HEK293 (cell line): Measurements from ENCODE around the gene AMER1.

ENCODE experiments used
- CTCF ChIA-PET: fragments of 350-600 bp; formaldehyde crosslinking; extraction: SDS; loops from one replicate; lab custom pipeline; 2021; ENCODE audit warnings: antibody characterized with exemption; lab: Yijun Ruan, JAX
- POLR2A ChIA-PET: fragments of 300-600 bp; formaldehyde crosslinking; extraction: SDS; loops from one replicate; lab custom pipeline; 2020; ENCODE audit warnings: antibody characterized with exemption, inconsistent platforms; lab: Yijun Ruan, JAX
- H3K27ac ChIP-seq: fragments of 200-500 bp; sonication (Bioruptor generic); 2 replicates; pipeline ENCODE4 v1.5.1; 2014; ENCODE audit warnings: low read depth, low read length, control low read depth, inconsistent platforms; ENCODE audit errors: extremely low read depth
- H3K36me3 ChIP-seq, 2 experiments: fragments of 200-500 bp in 1 of 2; sonication (Bioruptor generic) in 1 of 2; 1 replicate in 1 of 2; 2 replicates in 1 of 2; pipeline ENCODE4 v1.5.1; 2014 to 2017; ENCODE audit warnings: inconsistent platforms in 2 of 2, low read length in 2 of 2; ENCODE audit not compliant: control insufficient read depth in 2 of 2, insufficient read depth in 1 of 2
- H3K4me1 ChIP-seq: fragments of 200-500 bp; sonication (Bioruptor generic); 2 replicates; pipeline ENCODE4 v1.5.1; 2014; ENCODE audit warnings: mild to moderate bottlenecking, low read length, inconsistent platforms; ENCODE audit not compliant: control insufficient read depth, insufficient read depth
- H3K4me3 ChIP-seq: 2 replicates; pipeline ENCODE4 v1.5.1; 2011; ENCODE audit warnings: low read depth, mild to moderate bottlenecking, control low read depth, low read length, moderate library complexity
- H3K9me3 ChIP-seq: fragments of 200-500 bp; sonication (Bioruptor generic); 2 replicates; pipeline ENCODE4 v1.5.1; 2014; ENCODE audit warnings: low read depth, low read length, inconsistent platforms; ENCODE audit not compliant: control insufficient read depth, insufficient read depth
- GLIS1 ChIP-seq: fragments of 450-650 bp; formaldehyde crosslinking; IDR thresholded peaks from 2 replicates; pipeline ENCODE4 v1.5.1; 2016; ENCODE audit warnings: missing biosample characterization, missing genetic modification characterization
- HOXA7 ChIP-seq: sonication (generic); formaldehyde crosslinking; IDR thresholded peaks from 2 replicates; pipeline ENCODE4 v1.8.1; 2022; ENCODE audit warnings: missing genetic modification reagents, borderline replicate concordance
- KLF8 ChIP-seq: fragments of 450-650 bp; formaldehyde crosslinking; IDR thresholded peaks from 2 replicates; pipeline ENCODE4 v1.5.1; 2016; ENCODE audit warnings: missing biosample characterization, missing genetic modification characterization
- SALL2 ChIP-seq: fragments of 450-650 bp; formaldehyde crosslinking; IDR thresholded peaks from 2 replicates; pipeline ENCODE4 v1.5.0; 2017; ENCODE audit warnings: missing biosample characterization, mild to moderate bottlenecking, missing genetic modification characterization, borderline replicate concordance
- SCRT1 ChIP-seq: fragments of 450-650 bp; formaldehyde crosslinking; IDR thresholded peaks from 2 replicates; pipeline ENCODE4 v1.5.1; 2016; ENCODE audit warnings: missing biosample characterization, missing genetic modification characterization, borderline replicate concordance
- SCRT2 ChIP-seq: fragments of 450-650 bp; formaldehyde crosslinking; IDR thresholded peaks from 2 replicates; pipeline ENCODE4 v1.5.1; 2016; ENCODE audit warnings: missing biosample characterization, missing genetic modification characterization
- YY1 ChIP-seq: fragments of 450-650 bp; formaldehyde crosslinking; IDR thresholded peaks from 2 replicates; pipeline ENCODE4 v1.5.1; 2018; ENCODE audit warnings: missing biosample characterization, missing genetic modification characterization
- ZBTB1 ChIP-seq: fragments of 450-650 bp; formaldehyde crosslinking; IDR thresholded peaks from 2 replicates; pipeline ENCODE4 v1.5.1; 2016; ENCODE audit warnings: missing biosample characterization, missing genetic modification characterization
- ZNF16 ChIP-seq: fragments of 450-650 bp; formaldehyde crosslinking; IDR thresholded peaks from 2 replicates; pipeline ENCODE4 v1.5.1; 2016; ENCODE audit warnings: low read depth, missing biosample characterization, missing genetic modification characterization
- ZNF174 ChIP-seq: fragments of 450-650 bp; formaldehyde crosslinking; IDR thresholded peaks from 2 replicates; pipeline ENCODE4 v1.5.0; 2017; ENCODE audit warnings: missing biosample characterization, mild to moderate bottlenecking, missing genetic modification characterization
- ZNF211 ChIP-seq: fragments of 450-650 bp; formaldehyde crosslinking; IDR thresholded peaks from 2 replicates; pipeline ENCODE4 v1.5.1; 2016; ENCODE audit warnings: low read depth, missing biosample characterization, missing genetic modification characterization
- ZNF501 ChIP-seq: fragments of 450-650 bp; formaldehyde crosslinking; IDR thresholded peaks from 2 replicates; pipeline ENCODE4 v1.5.1; 2016; ENCODE audit warnings: missing biosample characterization, missing genetic modification characterization
- ZNF571 ChIP-seq: fragments of 450-650 bp; formaldehyde crosslinking; IDR thresholded peaks from 2 replicates; pipeline ENCODE4 v1.5.0; 2017; ENCODE audit warnings: missing biosample characterization, missing genetic modification characterization
- ZNF664 ChIP-seq: fragments of 450-650 bp; formaldehyde crosslinking; IDR thresholded peaks from 2 replicates; pipeline ENCODE4 v1.5.1; 2016; ENCODE audit warnings: missing biosample characterization, missing genetic modification characterization
- ZXDB ChIP-seq: fragments of 450-650 bp; formaldehyde crosslinking; IDR thresholded peaks from 2 replicates; pipeline ENCODE4 v1.5.1; 2016; ENCODE audit warnings: missing biosample characterization, missing genetic modification characterization
- TF ChIP-seq, protein P1 (sequence below): fragments of 450-650 bp; formaldehyde crosslinking; conservative IDR thresholded peaks from 2 replicates; pipeline ENCODE4 v1.5.1; 2016; ENCODE audit warnings: low read depth, missing biosample characterization, missing genetic modification characterization
- TF ChIP-seq, protein P2 (sequence below): fragments of 450-650 bp; formaldehyde crosslinking; IDR thresholded peaks from 2 replicates; pipeline ENCODE4 v1.5.1; 2016; ENCODE audit warnings: missing biosample characterization, missing genetic modification characterization, low read depth
- TF ChIP-seq, protein P3 (sequence below): fragments of 450-650 bp; formaldehyde crosslinking; IDR thresholded peaks from 2 replicates; pipeline ENCODE4 v1.5.1; 2016; ENCODE audit warnings: missing biosample characterization, missing genetic modification characterization

The AMER1 gene

DNA sequence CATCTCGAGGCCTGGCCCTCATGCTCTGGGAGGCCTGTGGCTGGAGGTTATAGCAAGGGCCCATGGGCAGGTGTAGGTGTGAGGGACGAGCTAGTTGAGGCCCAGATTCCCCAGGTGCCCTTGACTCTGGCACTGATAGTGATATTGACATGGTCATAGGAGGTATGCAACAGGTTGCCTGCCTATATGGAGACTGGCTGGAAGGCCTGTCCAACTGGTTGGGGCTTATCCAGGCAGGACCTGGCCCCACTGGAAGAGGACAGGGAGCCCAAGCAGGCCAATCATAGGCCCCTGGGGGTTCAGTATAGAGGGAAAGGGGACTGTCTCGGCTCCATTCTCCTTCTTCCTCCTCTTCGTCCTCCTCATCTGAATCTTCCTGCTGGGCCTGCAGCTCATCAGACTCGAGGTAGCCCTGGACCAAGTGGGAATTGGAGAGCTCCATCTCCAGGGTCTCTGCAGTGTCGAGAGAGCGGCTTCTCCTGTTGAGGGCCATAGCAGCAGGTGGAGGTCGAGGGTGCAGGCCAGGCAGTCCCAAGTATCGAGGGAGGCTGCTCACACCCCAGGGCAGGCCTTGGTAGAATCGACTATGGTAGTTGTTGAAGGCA is 15.3 kb downstream of the AMER1 start:
- CTCF ChIA-PET = interaction anchor here (0.5 kb wide), 1 partner anchor 259 kb away, joined by 3 read pairs; no protein-coding TSS in a partner anchor
- H3K27ac ChIP-seq = no peak overlapping the region
- no peaks in the 10 kb centered on the region for H3K4me1 ChIP-seq
- H3K9me3 ChIP-seq = no peaks in the 10 kb centered on the region; the same call in 1 of the 2 replicates
- POLR2A ChIA-PET = no interaction called here
- H3K36me3 ChIP-seq = peaks cover 5 to 48% of the 10 kb centered on the region in 2 experiments; a peak in 1 of 3 replicates
- no peak overlapping the region for H3K4me3 ChIP-seq
- TF ChIP-seq YY1 = no peak
- peak; percentile 85 for TF ChIP-seq SCRT1 (tag by site-specific recombination)
- peak; percentile 85 for TF ChIP-seq SCRT2 (tag by site-specific recombination)
- TF ChIP-seq, all 188 proteins: peak for 2

GRCh38 chrX:64188901-64189300 is 16.6 kb downstream of the AMER1 start:
- Histone ChIP-seq H3K4me1 (no peaks in the 10 kb centered on the region), H3K27ac (no peak overlapping the region), H3K9me3 (no peaks in the 10 kb centered on the region; the same call in 1 of the 2 replicates), H3K36me3 (peaks cover 5 to 48% of the 10 kb centered on the region in 2 experiments; a peak in 1 of 3 replicates), H3K4me3 (no peak overlapping the region)
- ChIA-PET CTCF (interaction anchor here (0.5 to 0.7 kb wide), 2 partner anchors 669 to 1576 kb away, joined by 3 read pairs; no protein-coding TSS in a partner anchor), POLR2A (interaction anchor here (1.2 kb wide), 1 partner anchor 17 kb away, joined by 3 read pairs; the partner anchor contains the start of gene AMER1)
- TF ChIP-seq, protein P1, sequence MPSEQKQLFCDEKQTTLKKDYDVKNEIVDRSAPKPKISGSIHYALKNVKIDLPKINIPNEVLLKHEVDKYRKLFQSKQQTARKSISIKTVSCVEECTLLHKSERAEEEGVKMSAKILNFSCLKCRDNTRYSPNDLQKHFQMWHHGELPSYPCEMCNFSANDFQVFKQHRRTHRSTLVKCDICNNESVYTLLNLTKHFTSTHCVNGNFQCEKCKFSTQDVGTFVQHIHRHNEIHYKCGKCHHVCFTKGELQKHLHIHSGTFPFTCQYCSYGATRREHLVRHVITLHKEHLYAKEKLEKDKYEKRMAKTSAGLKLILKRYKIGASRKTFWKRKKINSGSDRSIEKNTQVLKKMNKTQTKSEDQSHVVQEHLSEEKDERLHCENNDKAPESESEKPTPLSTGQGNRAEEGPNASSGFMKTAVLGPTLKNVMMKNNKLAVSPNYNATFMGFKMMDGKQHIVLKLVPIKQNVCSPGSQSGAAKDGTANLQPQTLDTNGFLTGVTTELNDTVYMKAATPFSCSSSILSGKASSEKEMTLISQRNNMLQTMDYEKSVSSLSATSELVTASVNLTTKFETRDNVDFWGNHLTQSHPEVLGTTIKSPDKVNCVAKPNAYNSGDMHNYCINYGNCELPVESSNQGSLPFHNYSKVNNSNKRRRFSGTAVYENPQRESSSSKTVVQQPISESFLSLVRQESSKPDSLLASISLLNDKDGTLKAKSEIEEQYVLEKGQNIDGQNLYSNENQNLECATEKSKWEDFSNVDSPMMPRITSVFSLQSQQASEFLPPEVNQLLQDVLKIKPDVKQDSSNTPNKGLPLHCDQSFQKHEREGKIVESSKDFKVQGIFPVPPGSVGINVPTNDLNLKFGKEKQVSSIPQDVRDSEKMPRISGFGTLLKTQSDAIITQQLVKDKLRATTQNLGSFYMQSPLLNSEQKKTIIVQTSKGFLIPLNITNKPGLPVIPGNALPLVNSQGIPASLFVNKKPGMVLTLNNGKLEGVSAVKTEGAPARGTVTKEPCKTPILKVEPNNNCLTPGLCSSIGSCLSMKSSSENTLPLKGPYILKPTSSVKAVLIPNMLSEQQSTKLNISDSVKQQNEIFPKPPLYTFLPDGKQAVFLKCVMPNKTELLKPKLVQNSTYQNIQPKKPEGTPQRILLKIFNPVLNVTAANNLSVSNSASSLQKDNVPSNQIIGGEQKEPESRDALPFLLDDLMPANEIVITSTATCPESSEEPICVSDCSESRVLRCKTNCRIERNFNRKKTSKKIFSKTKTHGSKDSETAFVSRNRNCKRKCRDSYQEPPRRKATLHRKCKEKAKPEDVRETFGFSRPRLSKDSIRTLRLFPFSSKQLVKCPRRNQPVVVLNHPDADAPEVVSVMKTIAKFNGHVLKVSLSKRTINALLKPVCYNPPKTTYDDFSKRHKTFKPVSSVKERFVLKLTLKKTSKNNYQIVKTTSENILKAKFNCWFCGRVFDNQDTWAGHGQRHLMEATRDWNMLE (tag by site-specific recombination) = no peak
- TF ChIP-seq ZNF501 (tag by site-specific recombination) (no peak), ZNF571 (tag by site-specific recombination) (no peak), GLIS1 (no peak), ZBTB1 (tag by site-specific recombination) (no peak), ZNF174 (tag by site-specific recombination) (no peak), KLF8 (tag by site-specific recombination) (no peak), ZNF664 (tag by site-specific recombination) (no peak), ZNF16 (tag by site-specific recombination) (no peak), ZNF211 (no peak), HOXA7 (CRISPR knock-in tag) (no peak), SALL2 (tag by site-specific recombination) (no peak), ZXDB (no peak)
- TF ChIP-seq, protein P2, sequence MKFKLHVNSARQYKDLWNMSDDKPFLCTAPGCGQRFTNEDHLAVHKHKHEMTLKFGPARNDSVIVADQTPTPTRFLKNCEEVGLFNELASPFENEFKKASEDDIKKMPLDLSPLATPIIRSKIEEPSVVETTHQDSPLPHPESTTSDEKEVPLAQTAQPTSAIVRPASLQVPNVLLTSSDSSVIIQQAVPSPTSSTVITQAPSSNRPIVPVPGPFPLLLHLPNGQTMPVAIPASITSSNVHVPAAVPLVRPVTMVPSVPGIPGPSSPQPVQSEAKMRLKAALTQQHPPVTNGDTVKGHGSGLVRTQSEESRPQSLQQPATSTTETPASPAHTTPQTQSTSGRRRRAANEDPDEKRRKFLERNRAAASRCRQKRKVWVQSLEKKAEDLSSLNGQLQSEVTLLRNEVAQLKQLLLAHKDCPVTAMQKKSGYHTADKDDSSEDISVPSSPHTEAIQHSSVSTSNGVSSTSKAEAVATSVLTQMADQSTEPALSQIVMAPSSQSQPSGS (tag by site-specific recombination) = no peak
- TF ChIP-seq, protein P3, sequence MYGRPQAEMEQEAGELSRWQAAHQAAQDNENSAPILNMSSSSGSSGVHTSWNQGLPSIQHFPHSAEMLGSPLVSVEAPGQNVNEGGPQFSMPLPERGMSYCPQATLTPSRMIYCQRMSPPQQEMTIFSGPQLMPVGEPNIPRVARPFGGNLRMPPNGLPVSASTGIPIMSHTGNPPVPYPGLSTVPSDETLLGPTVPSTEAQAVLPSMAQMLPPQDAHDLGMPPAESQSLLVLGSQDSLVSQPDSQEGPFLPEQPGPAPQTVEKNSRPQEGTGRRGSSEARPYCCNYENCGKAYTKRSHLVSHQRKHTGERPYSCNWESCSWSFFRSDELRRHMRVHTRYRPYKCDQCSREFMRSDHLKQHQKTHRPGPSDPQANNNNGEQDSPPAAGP = no peak
